Endothelial cell of umbilical vein (primary cell): ENCODE data around the gene EDA.

Source experiments
- CTCF ChIP-seq, 2 donors: IDR thresholded peaks; 1 replicate in 1 of 2; 2 replicates in 1 of 2; pipeline ENCODE4 v1.5.1; 2011; ENCODE audit warnings: low read length in 2 of 2, mild to moderate bottlenecking in 2 of 2, moderate library complexity in 2 of 2, control low read depth in 1 of 2, inconsistent platforms in 1 of 2, low read depth in 1 of 2; ENCODE audit not compliant: insufficient read depth in 1 of 2; ENCODE audit errors: extremely low read depth in 1 of 2
- EZH2 ChIP-seq: IDR thresholded peaks from 2 replicates; pipeline ENCODE4 v1.6.1; 2012; ENCODE audit warnings: borderline replicate concordance, low read depth, mild to moderate bottlenecking, moderate library complexity, low read length, inconsistent platforms; ENCODE audit not compliant: severe bottlenecking
- FOS ChIP-seq: IDR thresholded peaks from 2 replicates; pipeline ENCODE4 v1.6.1; 2011; ENCODE audit warnings: mild to moderate bottlenecking, low read length, moderate library complexity, borderline replicate concordance; ENCODE audit not compliant: insufficient read depth
- GATA2 ChIP-seq: IDR thresholded peaks from 2 replicates; pipeline ENCODE4 v1.7.0; 2011; ENCODE audit warnings: low read depth, mild to moderate bottlenecking, moderate library complexity, mixed read lengths, low read length; ENCODE audit not compliant: insufficient read length, insufficient read depth
- JUN ChIP-seq: IDR thresholded peaks from 2 replicates; pipeline ENCODE4 v1.6.1; 2011; ENCODE audit warnings: borderline replicate concordance, low read depth; ENCODE audit not compliant: insufficient read length, insufficient read depth
- MAX ChIP-seq: IDR thresholded peaks from 2 replicates; pipeline ENCODE4 v1.6.1; 2011; ENCODE audit not compliant: insufficient read depth, insufficient read length
- POLR2A ChIP-seq: IDR thresholded peaks from 2 replicates; pipeline ENCODE4 v1.6.1; 2012; ENCODE audit warnings: low read depth, mild to moderate bottlenecking, control low read depth, low read length
- POLR2AphosphoS5 ChIP-seq: IDR thresholded peaks from 2 replicates; pipeline ENCODE4 v1.6.1; 2012; ENCODE audit warnings: low read depth, mild to moderate bottlenecking, control low read depth, low read length, moderate library complexity; ENCODE audit not compliant: insufficient read depth

DNA sequence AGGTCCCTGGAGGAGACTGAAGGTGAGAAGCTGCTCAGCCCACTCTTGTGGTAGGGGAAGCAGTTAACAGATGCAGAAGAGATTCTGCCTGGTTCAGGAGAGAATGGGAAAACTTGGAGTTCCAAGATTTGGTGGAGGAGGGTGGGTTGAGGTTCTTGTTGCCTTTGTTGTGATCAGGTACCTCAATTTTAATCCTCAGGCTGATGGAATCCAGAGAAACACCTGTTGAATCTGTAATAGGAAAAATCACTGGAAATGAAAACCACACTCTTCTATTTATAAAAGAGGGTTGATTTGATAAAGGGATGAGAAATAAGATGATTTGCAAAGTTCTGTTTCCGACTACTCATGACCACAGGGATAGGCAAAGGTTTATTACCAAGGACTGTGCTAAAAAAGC, 132.1 kb downstream of the EDA start:
- no peak for TF ChIP-seq CTCF (IDR thresholded peaks at IDR 0.05; ENCODE audit: extremely low read depth in 1 of 2, insufficient read depth in 1 of 2, low read depth in 1 of 2, low read length in 2 of 2)
- no peak for TF ChIP-seq POLR2AphosphoS5
- no peak for TF ChIP-seq EZH2
- no peak for TF ChIP-seq POLR2A
- TF ChIP-seq MAX: no peak
- TF ChIP-seq GATA2: no peak
- no peak for TF ChIP-seq JUN
- TF ChIP-seq FOS: no peak
